IMR-90 (cell line): ENCODE data around the gene CDC42BPG. TPM values are rescaled to one million over a fixed set of nuclear protein-coding genes. Genes with fewer than 3 reads are reported as not detected.

ENCODE experiments used
- ATAC-seq: fragments of 200-7000 bp; cut with Tn5 transposase; 2 replicates; pipeline ENCODE4 v1.9.1; 2020; ENCODE audit warnings: low read depth, mild to moderate bottlenecking, moderate library complexity
- BruUV-seq: library from RNA; stranded (reverse); fragments of 400-500 nt; replicated peaks from 2 replicates; lab custom pipeline; 2021; lab: Mats Ljungman, UMichigan
- CTCF ChIA-PET: fragments of 300-600 bp; formaldehyde crosslinking; extraction: SDS; loops from one replicate; lab custom pipeline; 2021; ENCODE audit warnings: antibody characterized with exemption; lab: Yijun Ruan, JAX
- POLR2A ChIA-PET: fragments of 300-600 bp; sonication (Branson Sonifier 250); formaldehyde crosslinking; loops from one replicate; lab custom pipeline; 2022; ENCODE audit warnings: antibody characterized with exemption; ENCODE audit not compliant: unreplicated experiment; lab: Charles Lee
- DNase-seq: peaks from one replicate; pipeline ENCODE4 v3.0.0; 2013
- H2AFZ ChIP-seq: replicated peaks from 2 replicates; pipeline ENCODE3; 2013; ENCODE audit warnings: low read length, mild to moderate bottlenecking; ENCODE audit not compliant: poor library complexity
- H2AK5ac ChIP-seq: 2 replicates; pipeline ENCODE4 v1.6.1; 2013; ENCODE audit warnings: low read depth, low read length, inconsistent platforms
- H2AK9ac ChIP-seq: replicated peaks from 2 replicates; pipeline ENCODE3; 2013; ENCODE audit warnings: mild to moderate bottlenecking, low read depth, low read length, moderate library complexity; ENCODE audit not compliant: poor library complexity
- H2BK120ac ChIP-seq: 2 replicates; pipeline ENCODE4 v1.6.1; 2013; ENCODE audit warnings: low read depth, low read length, inconsistent platforms
- H2BK15ac ChIP-seq: 3 replicates; pipeline ENCODE4 v1.6.1; 2013; ENCODE audit warnings: low read depth, low read length, inconsistent platforms
- H2BK20ac ChIP-seq: 2 replicates; pipeline ENCODE4 v1.6.1; 2013; ENCODE audit warnings: low read depth, mild to moderate bottlenecking, inconsistent platforms, low read length, moderate library complexity
- H2BK5ac ChIP-seq: 2 replicates; pipeline ENCODE4 v1.6.1; 2013; ENCODE audit warnings: mild to moderate bottlenecking, low read depth, low read length, inconsistent platforms; ENCODE audit not compliant: poor library complexity, severe bottlenecking
- H3K14ac ChIP-seq: replicated peaks from 2 replicates; pipeline ENCODE4 v1.6.1; 2013; ENCODE audit warnings: low read depth, low read length, inconsistent platforms
- H3K18ac ChIP-seq: 2 replicates; pipeline ENCODE4 v1.6.1; 2013; ENCODE audit warnings: low read depth, low read length, control low read depth
- H3K23ac ChIP-seq: 2 replicates; pipeline ENCODE4 v1.6.1; 2013; ENCODE audit warnings: low read depth, low read length, inconsistent platforms
- H3K27ac ChIP-seq: 2 replicates; pipeline ENCODE4 v1.5.1; 2013; ENCODE audit warnings: mild to moderate bottlenecking, control low read depth, low read length; ENCODE audit not compliant: insufficient read depth
- H3K27me3 ChIP-seq: 2 replicates; pipeline ENCODE4 v1.6.1; 2013; ENCODE audit warnings: low read length; ENCODE audit not compliant: control insufficient read depth, insufficient read depth
- H3K36me3 ChIP-seq: 2 replicates; pipeline ENCODE4 v1.6.1; 2013; ENCODE audit warnings: low read length, mixed read lengths; ENCODE audit not compliant: control insufficient read depth, insufficient read depth
- H3K4ac ChIP-seq: 2 replicates; pipeline ENCODE4 v1.6.1; 2013; ENCODE audit warnings: low read depth, low read length, inconsistent platforms
- H3K4me1 ChIP-seq: 2 replicates; pipeline ENCODE4 v1.6.1; 2013; ENCODE audit warnings: low read length, mixed read lengths; ENCODE audit not compliant: control insufficient read depth, insufficient read depth
- H3K4me2 ChIP-seq: 2 replicates; pipeline ENCODE4 v1.6.1; 2013; ENCODE audit warnings: low read depth, mild to moderate bottlenecking, control low read depth, low read length, moderate library complexity
- H3K4me3 ChIP-seq: 2 replicates; pipeline ENCODE4 v1.5.1; 2013; ENCODE audit warnings: low read depth, mild to moderate bottlenecking, control low read depth, low read length, moderate library complexity; ENCODE audit not compliant: insufficient read depth
- H3K56ac ChIP-seq: 2 replicates; pipeline ENCODE4 v1.6.1; 2013; ENCODE audit warnings: low read length, inconsistent platforms; ENCODE audit not compliant: insufficient read depth; ENCODE audit errors: extremely low read depth
- H3K79me1 ChIP-seq, 2 experiments: 2 replicates each; pipeline ENCODE4 v1.6.1; 2013; ENCODE audit warnings: low read length in 2 of 2, inconsistent platforms in 1 of 2, low read depth in 1 of 2
- H3K9ac ChIP-seq: 2 replicates; pipeline ENCODE4 v1.6.1; 2013; ENCODE audit warnings: low read depth, low read length, control low read depth
- H3K9me1 ChIP-seq: 2 replicates; pipeline ENCODE4 v1.6.1; 2013; ENCODE audit warnings: low read length, inconsistent platforms; ENCODE audit not compliant: insufficient read depth
- H3K9me3 ChIP-seq: 2 replicates; pipeline ENCODE4 v1.6.1; 2013; ENCODE audit warnings: low read length; ENCODE audit not compliant: control insufficient read depth, insufficient read depth
- H4K20me1 ChIP-seq: 2 replicates; pipeline ENCODE4 v1.6.1; 2013; ENCODE audit warnings: low read length, inconsistent platforms; ENCODE audit not compliant: insufficient read depth
- H4K5ac ChIP-seq: 2 replicates; pipeline ENCODE4 v1.6.1; 2013; ENCODE audit warnings: mild to moderate bottlenecking, low read depth, low read length, control low read depth
- H4K8ac ChIP-seq, 2 experiments: 2 replicates each; pipeline ENCODE4 v1.6.1; 2013; ENCODE audit warnings: low read depth in 2 of 2, low read length in 2 of 2, control low read depth in 1 of 2, inconsistent platforms in 1 of 2
- H4K91ac ChIP-seq: 2 replicates; pipeline ENCODE4 v1.6.1; 2013; ENCODE audit warnings: low read depth, low read length, inconsistent platforms; ENCODE audit not compliant: insufficient read depth
- CEBPB ChIP-seq: IDR thresholded peaks from 2 replicates; pipeline ENCODE4 v1.6.1; 2012; ENCODE audit warnings: low read depth, low read length, improper control_type of control experiment
- CTCF ChIP-seq: conservative IDR thresholded peaks from 2 replicates; pipeline ENCODE4 v1.5.1; 2012; ENCODE audit warnings: mild to moderate bottlenecking, low read depth, low read length, improper control_type of control experiment
- FOS ChIP-seq: fragments of 150-350 bp; IDR thresholded peaks from 2 replicates; pipeline ENCODE4 v1.6.1; 2016; ENCODE audit warnings: low read depth, low read length
- MAFK ChIP-seq: IDR thresholded peaks from 2 replicates; pipeline ENCODE4 v1.6.1; 2012; ENCODE audit warnings: low read depth, low read length, improper control_type of control experiment
- MAZ ChIP-seq: IDR thresholded peaks from 2 replicates; pipeline ENCODE4 v1.6.1; 2012; ENCODE audit warnings: low read depth, mild to moderate bottlenecking, low read length, improper control_type of control experiment, moderate library complexity, borderline replicate concordance
- POLR2A ChIP-seq: IDR thresholded peaks from 2 replicates; pipeline ENCODE4 v1.6.1; 2012; ENCODE audit warnings: mild to moderate bottlenecking, low read depth, low read length
- RAD21 ChIP-seq: IDR thresholded peaks from 2 replicates; pipeline ENCODE4 v1.6.1; 2012; ENCODE audit warnings: low read length, improper control_type of control experiment
- RCOR1 ChIP-seq: IDR thresholded peaks from 2 replicates; pipeline ENCODE4 v1.6.1; 2012; ENCODE audit warnings: mild to moderate bottlenecking, low read length, improper control_type of control experiment; ENCODE audit not compliant: insufficient replicate concordance
- SMC3 ChIP-seq: fragments of 150-350 bp; IDR thresholded peaks from 2 replicates; pipeline ENCODE4 v1.6.1; 2016; ENCODE audit warnings: low read depth, mild to moderate bottlenecking, antibody characterized with exemption, low read length, moderate library complexity
- WGBS, 2 experiments: methylation state at CpG; one replicate each; pipeline versions ENCODE4 v1.1.5 to v1.1.7; 2013; ENCODE audit warnings: missing lambda C conversion rate in 2 of 2; ENCODE audit not compliant: insufficient read length in 1 of 2; ENCODE audit errors: extremely low coverage in 2 of 2; 5-methylcytosine and 5-hydroxymethylcytosine counted together
- dilution Hi-C: fragments of 300-500 bp; cut with HindIII; formaldehyde crosslinking; loops from one replicate; pipeline ENCODE4 v1.14.3; 2018; ENCODE audit warnings: low sequenced_read_pairs; ENCODE audit not compliant: unreplicated experiment
- in situ Hi-C: fragments of 300-500 bp; cut with MboI; formaldehyde crosslinking; loops from 3 replicates; pipeline ENCODE4 v1.14.3; 2019; ENCODE audit warnings: low sequenced_read_pairs, inconsistent platforms, mixed read lengths
- intact Hi-C: fragments of 100-400 bp; cut with micrococcal nuclease; formaldehyde crosslinking; loops from 2 replicates; pipeline ENCODE4 v1.10.0; 2022
- polyA plus RNA-seq, 3 experiments: library from polyadenylated mRNA; depleted of rRNA; stranded (reverse); fragments of >200 nt; gene quantifications; 2 replicates each; pipeline ENCODE4 v1.2.3, GENCODE V29; 2012; ENCODE audit warnings: low replicate concordance in 1 of 3
- total RNA-seq: library from RNA; depleted of rRNA; stranded (reverse); fragments of >200 nt; gene quantifications from 2 replicates; pipeline ENCODE4 v1.2.3, GENCODE V29; 2012
- TF ChIP-seq, protein P1 (sequence below): fragments of 150-350 bp; IDR thresholded peaks from 2 replicates; pipeline ENCODE4 v1.6.1; 2017; ENCODE audit warnings: mild to moderate bottlenecking, antibody characterized with exemption, low read length, low read depth
- TF ChIP-seq, protein P2 (sequence below): fragments of 150-350 bp; IDR thresholded peaks from 2 replicates; pipeline ENCODE4 v1.6.1; 2016; ENCODE audit warnings: low read depth, mild to moderate bottlenecking, low read length, moderate library complexity, borderline replicate concordance

The CDC42BPG gene
- total and polyA plus RNA-seq, 2 of the 4 experiments (the other 2 are of a cell fraction): under 0.01 to 0.12 TPM

DNA sequence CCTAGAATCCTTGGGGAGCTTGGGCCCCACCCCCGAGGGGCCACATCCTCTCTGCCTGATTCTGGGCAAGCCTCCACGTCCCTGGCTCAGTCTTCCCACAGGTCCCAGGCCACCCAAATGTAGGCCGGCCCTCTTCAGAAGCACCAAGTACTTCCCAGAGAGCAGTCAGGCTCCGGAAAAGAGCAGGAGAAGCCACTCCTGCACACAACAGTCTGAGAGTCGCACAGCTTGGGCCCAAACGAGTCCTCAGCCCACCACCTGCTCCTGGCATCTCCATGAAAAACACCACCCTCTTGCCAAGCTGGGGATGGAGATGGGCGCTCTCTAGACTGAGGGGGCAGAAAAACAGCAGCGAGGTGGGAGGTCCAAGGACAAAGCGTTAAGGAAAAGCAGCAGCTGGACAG is 18.5 kb upstream of the CDC42BPG start:
- no peak for DNase-seq
- Histone ChIP-seq H2BK15ac (peak overlapping the region; percentile 87; the same call in 1 of the 3 replicates), H4K20me1 (peaks cover 49% of the 10 kb centered on the region), H2AK9ac (peak overlapping the region; percentile 96), H2BK5ac (peak overlapping the region; percentile 92), H3K56ac (peak overlapping the region; percentile 91; the same call in 1 of the 2 replicates), H3K36me3 (peaks cover 18% of the 10 kb centered on the region), H2BK20ac (peak overlapping the region; percentile 96), H3K27ac (peak overlapping the region; percentile 97), H3K4me2 (peak overlapping the region; percentile 17), H4K5ac (peak overlapping the region; percentile 85), H3K4me1 (peaks cover 34% of the 10 kb centered on the region), H4K8ac (peak overlapping the region; percentile 94 to 99), H3K14ac (peak overlapping the region; percentile 98), H2AFZ (peak overlapping the region; percentile 61), H3K27me3 (no peaks in the 10 kb centered on the region), H2AK5ac (peak overlapping the region; percentile 99), H3K4me3 (no peak overlapping the region), H2BK120ac (peak overlapping the region; percentile 96), H3K9me3 (no peaks in the 10 kb centered on the region), H3K23ac (peak overlapping the region; percentile 96), H3K9ac (peak overlapping the region; percentile 49), H4K91ac (peak overlapping the region; percentile 96), H3K9me1 (peaks cover 26% of the 10 kb centered on the region), H3K79me1 (peaks cover 15 to 78% of the 10 kb centered on the region in 2 experiments; a peak in 3 of 4 replicates), H3K18ac (peak overlapping the region; percentile 49), H3K4ac (peak overlapping the region; percentile 97)
- no peak for TF ChIP-seq CEBPB
- TF ChIP-seq SMC3: no peak
- no peak for TF ChIP-seq FOS
- no peak for TF ChIP-seq MAZ
- no peak for TF ChIP-seq POLR2A
- no peak for TF ChIP-seq MAFK
- no peak for TF ChIP-seq CTCF
- TF ChIP-seq, protein P1, sequence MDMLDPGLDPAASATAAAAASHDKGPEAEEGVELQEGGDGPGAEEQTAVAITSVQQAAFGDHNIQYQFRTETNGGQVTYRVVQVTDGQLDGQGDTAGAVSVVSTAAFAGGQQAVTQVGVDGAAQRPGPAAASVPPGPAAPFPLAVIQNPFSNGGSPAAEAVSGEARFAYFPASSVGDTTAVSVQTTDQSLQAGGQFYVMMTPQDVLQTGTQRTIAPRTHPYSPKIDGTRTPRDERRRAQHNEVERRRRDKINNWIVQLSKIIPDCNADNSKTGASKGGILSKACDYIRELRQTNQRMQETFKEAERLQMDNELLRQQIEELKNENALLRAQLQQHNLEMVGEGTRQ: no peak
- no peak for TF ChIP-seq RCOR1
- no peak for TF ChIP-seq RAD21
- TF ChIP-seq, protein P2, sequence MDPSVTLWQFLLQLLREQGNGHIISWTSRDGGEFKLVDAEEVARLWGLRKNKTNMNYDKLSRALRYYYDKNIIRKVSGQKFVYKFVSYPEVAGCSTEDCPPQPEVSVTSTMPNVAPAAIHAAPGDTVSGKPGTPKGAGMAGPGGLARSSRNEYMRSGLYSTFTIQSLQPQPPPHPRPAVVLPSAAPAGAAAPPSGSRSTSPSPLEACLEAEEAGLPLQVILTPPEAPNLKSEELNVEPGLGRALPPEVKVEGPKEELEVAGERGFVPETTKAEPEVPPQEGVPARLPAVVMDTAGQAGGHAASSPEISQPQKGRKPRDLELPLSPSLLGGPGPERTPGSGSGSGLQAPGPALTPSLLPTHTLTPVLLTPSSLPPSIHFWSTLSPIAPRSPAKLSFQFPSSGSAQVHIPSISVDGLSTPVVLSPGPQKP: no peak
- intact Hi-C loops: no loop called here
- in situ Hi-C loops: no loop called here
- no TSS peak for BruUV-seq
- ATAC-seq: no peak; the same call in 1 of the 2 replicates
- ChIA-PET CTCF (interaction anchor here (1.0 kb wide), 1 partner anchor 15 kb away, joined by 3 read pairs; no protein-coding TSS in a partner anchor), POLR2A (interaction anchor here (0.7 kb wide), 1 partner anchor 258 kb away, joined by 3 read pairs; no protein-coding TSS in a partner anchor)
- dilution Hi-C loops: no loop called here
- whole genome bisulfite sequencing, 2 experiments: 17% methylated on average over 1 of the region's 9 CpGs; no CpG with 5 or more reads in 1 of the 2 experiments
